CD14-positive monocyte (primary cell): Measurements from ENCODE around the gene DHX38. TPM values are rescaled to one million over a fixed set of nuclear protein-coding genes. Genes with fewer than 3 reads are reported as not detected.
A peak's percentile ranks its signal among the peaks of the same experiment; 100 is the strongest.

Experiments
- DNase-seq, 3 donors: peaks; one replicate each; pipeline ENCODE4 v3.0.0-alpha.2; 2011 to 2022
- H2AFZ ChIP-seq: 2 replicates; pipeline ENCODE4 v1.6.0; 2012; ENCODE audit warnings: mild to moderate bottlenecking, low read depth, low read length, inconsistent platforms; ENCODE audit not compliant: insufficient read depth, poor library complexity, severe bottlenecking
- H3K27ac ChIP-seq, 2 donors: 1 replicate in 1 of 2; 2 replicates in 1 of 2; pipeline ENCODE4 v1.5.1; 2012 to 2013; ENCODE audit warnings: low read length in 2 of 2, control low read depth in 1 of 2, inconsistent platforms in 1 of 2, low read depth in 1 of 2, mild to moderate bottlenecking in 1 of 2
- H3K27me3 ChIP-seq, 2 donors: one replicate each; pipeline versions ENCODE4 v1.6.0 to v1.6.1; 2011 to 2013; ENCODE audit warnings: low read length in 2 of 2; ENCODE audit not compliant: control insufficient read depth in 2 of 2, insufficient read depth in 2 of 2
- H3K36me3 ChIP-seq, 2 donors: replicated peaks in 1 of 2; 1 replicate in 1 of 2; 2 replicates in 1 of 2; pipeline versions ENCODE4 v1.5.1 to v1.6.1; 2012 to 2013; ENCODE audit warnings: low read length in 2 of 2, control low read depth in 1 of 2, inconsistent platforms in 1 of 2, mild to moderate bottlenecking in 1 of 2; ENCODE audit not compliant: insufficient read depth in 2 of 2, control insufficient read depth in 1 of 2
- H3K4me1 ChIP-seq, 2 donors: 1 replicate in 1 of 2; 2 replicates in 1 of 2; pipeline versions ENCODE4 v1.5.1 to v1.6.1; 2012 to 2013; ENCODE audit warnings: low read length in 2 of 2, control low read depth in 1 of 2, inconsistent platforms in 1 of 2, mild to moderate bottlenecking in 1 of 2, moderate library complexity in 1 of 2; ENCODE audit not compliant: insufficient read depth in 2 of 2, control insufficient read depth in 1 of 2
- H3K4me2 ChIP-seq: replicated peaks from 2 replicates; pipeline ENCODE3; 2012; ENCODE audit warnings: low read length, moderate library complexity, mild to moderate bottlenecking; ENCODE audit not compliant: poor library complexity, severe bottlenecking; ENCODE audit errors: extremely low read depth
- H3K4me3 ChIP-seq, 3 experiments: fragments of 200-600 bp in 1 of 3; sonication (generic) in 1 of 3; replicated peaks in 1 of 3; 1 replicate in 2 of 3; 2 replicates in 1 of 3; pipeline ENCODE4 v1.5.1; 2011 to 2013; ENCODE audit warnings: low read length in 3 of 3, mild to moderate bottlenecking in 3 of 3, control low read depth in 2 of 3, low read depth in 2 of 3, inconsistent platforms in 1 of 3, moderate library complexity in 1 of 3
- H3K79me2 ChIP-seq: 2 replicates; pipeline ENCODE4 v1.6.0; 2012; ENCODE audit warnings: mild to moderate bottlenecking, control low read depth, inconsistent platforms, low read length, moderate library complexity; ENCODE audit not compliant: insufficient read depth
- H3K9ac ChIP-seq: 2 replicates; pipeline ENCODE4 v1.6.0; 2017; ENCODE audit warnings: low read length, mild to moderate bottlenecking; ENCODE audit not compliant: insufficient read depth, poor library complexity, severe bottlenecking
- H3K9me3 ChIP-seq, 2 donors: replicated peaks in 1 of 2; 1 replicate in 1 of 2; 2 replicates in 1 of 2; pipeline versions ENCODE4 v1.5.1 to v1.6.1; 2012 to 2013; ENCODE audit warnings: low read length in 2 of 2, control low read depth in 1 of 2; ENCODE audit not compliant: control insufficient read depth in 1 of 2, insufficient read depth in 1 of 2
- H4K20me1 ChIP-seq: 2 replicates; pipeline ENCODE4 v1.6.0; 2012; ENCODE audit warnings: mild to moderate bottlenecking, low read length, control low read depth, moderate library complexity; ENCODE audit not compliant: insufficient read depth
- H3K27ac Mint-ChIP-seq, 7 donors: one replicate each; pipeline ENCODE4 v1.8.0; 2020; ENCODE audit warnings: mild to moderate bottlenecking in 7 of 7, mixed read lengths in 7 of 7, moderate library complexity in 6 of 7, inconsistent platforms in 2 of 7
- H3K27me3 Mint-ChIP-seq, 3 donors: one replicate each; pipeline ENCODE4 v1.8.0; 2021 to 2022; ENCODE audit warnings: low read depth in 3 of 3, mild to moderate bottlenecking in 3 of 3, mixed read lengths in 3 of 3, moderate library complexity in 3 of 3, inconsistent platforms in 1 of 3
- H3K36me3 Mint-ChIP-seq, 2 donors: one replicate each; pipeline ENCODE4 v1.8.0; 2020; ENCODE audit warnings: mixed read lengths in 2 of 2, inconsistent platforms in 1 of 2, mild to moderate bottlenecking in 1 of 2
- H3K4me1 Mint-ChIP-seq: one replicate; pipeline ENCODE4 v1.8.0; 2020; ENCODE audit warnings: mild to moderate bottlenecking, mixed read lengths
- H3K4me3 Mint-ChIP-seq, 2 donors: one replicate each; pipeline ENCODE4 v1.8.0; 2020; ENCODE audit warnings: mild to moderate bottlenecking in 2 of 2, mixed read lengths in 2 of 2, moderate library complexity in 1 of 2
- H3K9me3 Mint-ChIP-seq, 7 donors: one replicate each; pipeline ENCODE4 v1.8.0; 2020 to 2022; ENCODE audit warnings: mixed read lengths in 7 of 7, mild to moderate bottlenecking in 6 of 7, moderate library complexity in 6 of 7, inconsistent platforms in 2 of 7
- CTCF ChIP-seq: fragments of 200-600 bp; IDR thresholded peaks from one replicate; pipeline ENCODE4 v1.8.0; 2022; ENCODE audit warnings: antibody characterized with exemption, mild to moderate bottlenecking
- WGBS: methylation state at CpG from one replicate; pipeline ENCODE4 v1.1.5; 2013; ENCODE audit warnings: missing lambda C conversion rate; ENCODE audit not compliant: insufficient coverage; 5-methylcytosine and 5-hydroxymethylcytosine counted together
- intact Hi-C, 2 donors: fragments of 100-400 bp; cut with micrococcal nuclease; formaldehyde crosslinking; loops; one replicate each; pipeline versions ENCODE4 v1.15.0 to v1.15.1; 2023
- polyA plus RNA-seq, 3 donors: library from polyadenylated mRNA; depleted of rRNA in 1 of 3; unstranded in 2 of 3; stranded (reverse) in 1 of 3; fragments of 300-500 nt in 2 of 3; fragments of >200 nt in 1 of 3; fragmentation: Illumina TruSeq in 2 of 3; gene quantifications; 1 replicate in 2 of 3; 2 replicates in 1 of 3; pipeline ENCODE4 v1.2.3, GENCODE V29; 2012 to 2021

Gene DHX38
- polyA plus RNA-seq, 3 donors = 9.1 to 91.5 (median 19.2) TPM

GRCh38 chr16:72138064-72138572, 44.5 kb downstream of the DHX38 start:
- H3K4me1 Mint-ChIP-seq = no peaks in the 10 kb centered on the region
- Histone ChIP-seq H3K27ac (no peak overlapping the region), H2AFZ (no peak overlapping the region), H3K79me2 (no peaks in the 10 kb centered on the region), H3K4me1 (no peaks in the 10 kb centered on the region), H3K4me3 (no peak overlapping the region), H4K20me1 (no peaks in the 10 kb centered on the region), H3K9me3 (no peaks in the 10 kb centered on the region), H3K36me3 (no peaks in the 10 kb centered on the region), H3K9ac (no peak overlapping the region), H3K27me3 (no peaks in the 10 kb centered on the region), H3K4me2 (no peak overlapping the region)
- no peaks in the 10 kb centered on the region for H3K36me3 Mint-ChIP-seq
- intact Hi-C loops = no loop called here
- H3K27ac Mint-ChIP-seq = peak overlapping the region in 1 of 7 donors; percentile 1
- H3K9me3 Mint-ChIP-seq = peaks cover 0 to 1% (median 0%) of the 10 kb centered on the region in 7 donors
- no peak overlapping the region for H3K4me3 Mint-ChIP-seq
- peaks cover 0 to 2% (median 2%) of the 10 kb centered on the region in 3 donors for H3K27me3 Mint-ChIP-seq
- 96% methylated on average over 4 of the region's 4 CpGs for WGBS
- no peak for DNase-seq
- no peak for TF ChIP-seq CTCF

GRCh38 chr16:72139908-72140307, 46.3 kb downstream of the DHX38 start:
- Histone ChIP-seq H3K79me2 (no peaks in the 10 kb centered on the region), H3K4me2 (no peak overlapping the region), H3K36me3 (no peaks in the 10 kb centered on the region), H3K4me3 (no peak overlapping the region), H3K9ac (no peak overlapping the region), H4K20me1 (no peaks in the 10 kb centered on the region), H3K27ac (no peak overlapping the region), H3K4me1 (no peaks in the 10 kb centered on the region), H2AFZ (no peak overlapping the region), H3K27me3 (no peaks in the 10 kb centered on the region), H3K9me3 (no peaks in the 10 kb centered on the region)
- WGBS = no CpG with 5 or more reads among the region's 2 CpGs
- no peaks in the 10 kb centered on the region for H3K36me3 Mint-ChIP-seq
- no peak overlapping the region for H3K27ac Mint-ChIP-seq
- peaks cover 0 to 1% (median 0%) of the 10 kb centered on the region in 7 donors for H3K9me3 Mint-ChIP-seq
- TF ChIP-seq CTCF = no peak
- H3K4me1 Mint-ChIP-seq = no peaks in the 10 kb centered on the region
- DNase-seq = no peak
- H3K4me3 Mint-ChIP-seq = no peak overlapping the region
- intact Hi-C loops = no loop called here
- peaks cover 0 to 2% (median 2%) of the 10 kb centered on the region in 3 donors for H3K27me3 Mint-ChIP-seq
